Upper lobe of left lung (tissue), 4 donors: Measurements from ENCODE around the gene ATAD1.
"Not testable (repeated sequence)": the region's sequence is repeated elsewhere in the genome, so short reads cannot be mapped to it uniquely, and the experiment has no call there.

Experiments
- POLR2A ChIP-seq, 4 donors: fragments of 450-650 bp; IDR thresholded peaks; one replicate each; pipeline ENCODE4 v1.5.1; 2016 to 2017; ENCODE audit warnings: antibody characterized with exemption in 4 of 4, mild to moderate bottlenecking in 2 of 4
- TF ChIP-seq, protein P1 (sequence below), 6 experiments: fragments of 450-650 bp in 4 of 6; fragments of 200-600 bp in 2 of 6; sonication (generic) in 2 of 6; IDR thresholded peaks; one replicate each; pipeline ENCODE4 v1.5.1; 2016 to 2019; ENCODE audit warnings: antibody characterized with exemption in 6 of 6

DNA sequence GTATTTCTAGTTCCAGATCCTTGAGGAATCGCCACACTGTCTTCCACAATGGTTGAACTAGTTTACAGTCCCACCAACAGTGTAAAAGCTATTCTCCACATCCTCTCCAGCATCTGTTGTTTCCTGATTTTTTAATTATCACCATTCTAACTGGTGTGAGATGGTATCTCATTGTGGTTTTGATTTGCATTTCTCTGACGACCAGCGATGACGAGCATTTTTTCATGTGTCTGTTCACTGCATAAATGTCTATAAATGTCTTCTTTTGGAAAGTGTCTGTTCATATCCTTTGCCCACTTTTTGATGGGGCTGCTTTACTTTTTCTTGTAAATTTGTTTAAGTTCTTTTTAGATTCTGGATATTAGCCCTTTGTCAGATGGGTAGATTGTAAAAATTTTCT lies 37.6 kb upstream of the ATAD1 start:
- TF ChIP-seq, protein P1, sequence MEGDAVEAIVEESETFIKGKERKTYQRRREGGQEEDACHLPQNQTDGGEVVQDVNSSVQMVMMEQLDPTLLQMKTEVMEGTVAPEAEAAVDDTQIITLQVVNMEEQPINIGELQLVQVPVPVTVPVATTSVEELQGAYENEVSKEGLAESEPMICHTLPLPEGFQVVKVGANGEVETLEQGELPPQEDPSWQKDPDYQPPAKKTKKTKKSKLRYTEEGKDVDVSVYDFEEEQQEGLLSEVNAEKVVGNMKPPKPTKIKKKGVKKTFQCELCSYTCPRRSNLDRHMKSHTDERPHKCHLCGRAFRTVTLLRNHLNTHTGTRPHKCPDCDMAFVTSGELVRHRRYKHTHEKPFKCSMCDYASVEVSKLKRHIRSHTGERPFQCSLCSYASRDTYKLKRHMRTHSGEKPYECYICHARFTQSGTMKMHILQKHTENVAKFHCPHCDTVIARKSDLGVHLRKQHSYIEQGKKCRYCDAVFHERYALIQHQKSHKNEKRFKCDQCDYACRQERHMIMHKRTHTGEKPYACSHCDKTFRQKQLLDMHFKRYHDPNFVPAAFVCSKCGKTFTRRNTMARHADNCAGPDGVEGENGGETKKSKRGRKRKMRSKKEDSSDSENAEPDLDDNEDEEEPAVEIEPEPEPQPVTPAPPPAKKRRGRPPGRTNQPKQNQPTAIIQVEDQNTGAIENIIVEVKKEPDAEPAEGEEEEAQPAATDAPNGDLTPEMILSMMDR (IDR thresholded peaks at IDR 0.05) = not testable (repeated sequence)
- not testable (repeated sequence) for TF ChIP-seq POLR2A (IDR thresholded peaks at IDR 0.05)
